Smooth muscle cell (in vitro differentiated cells): Measurements from ENCODE around the gene LTBP1. TPM values are rescaled to one million over a fixed set of nuclear protein-coding genes. Genes with fewer than 3 reads are reported as not detected.

ENCODE experiments used
- DNase-seq: peaks from one replicate; lab custom pipeline; 2025; ENCODE audit not compliant: unreplicated experiment; lab: John Stamatoyannopoulos, UW
- H2AFZ ChIP-seq: fragments of 200-600 bp; sonication (generic); 2 replicates; pipeline ENCODE4 v1.6.0; 2016; ENCODE audit warnings: antibody characterized with exemption, low read depth, mild to moderate bottlenecking
- H3F3A ChIP-seq: fragments of 200-600 bp; sonication (generic); 2 replicates; pipeline ENCODE4 v1.6.0; 2017; ENCODE audit warnings: antibody characterized with exemption, low read depth
- H3K27ac ChIP-seq: fragments of 200-600 bp; sonication (generic); 2 replicates; pipeline ENCODE4 v1.5.1; 2016; ENCODE audit warnings: low read depth, mild to moderate bottlenecking
- H3K27me3 ChIP-seq: fragments of 200-600 bp; sonication (generic); 2 replicates; pipeline ENCODE4 v1.6.1; 2016; ENCODE audit warnings: low read depth, mild to moderate bottlenecking
- H3K36me3 ChIP-seq: fragments of 200-600 bp; sonication (generic); 2 replicates; pipeline ENCODE4 v1.5.1; 2016; ENCODE audit warnings: low read depth
- H3K4me1 ChIP-seq: fragments of 200-600 bp; sonication (generic); 2 replicates; pipeline ENCODE4 v1.5.1; 2016; ENCODE audit warnings: low read depth
- H3K4me2 ChIP-seq: fragments of 200-600 bp; sonication (generic); 2 replicates; pipeline ENCODE4 v1.6.0; 2016; ENCODE audit warnings: mild to moderate bottlenecking
- H3K4me3 ChIP-seq: fragments of 200-600 bp; sonication (generic); 2 replicates; pipeline ENCODE4 v1.5.1; 2016; ENCODE audit warnings: mild to moderate bottlenecking
- H3K79me2 ChIP-seq: fragments of 200-600 bp; sonication (generic); 2 replicates; pipeline ENCODE4 v1.6.0; 2016; ENCODE audit warnings: low read depth, mild to moderate bottlenecking
- H3K9ac ChIP-seq: fragments of 200-600 bp; sonication (generic); 2 replicates; pipeline ENCODE4 v1.6.0; 2016; ENCODE audit warnings: low read depth
- H3K9me3 ChIP-seq: fragments of 200-600 bp; sonication (generic); replicated peaks from 2 replicates; pipeline ENCODE4 v1.5.1; 2016; ENCODE audit warnings: low read depth
- H4K20me1 ChIP-seq: fragments of 200-600 bp; sonication (generic); 2 replicates; pipeline ENCODE4 v1.6.0; 2016; ENCODE audit warnings: low read depth
- CTCF ChIP-seq: fragments of 200-600 bp; sonication (generic); IDR thresholded peaks from 2 replicates; pipeline ENCODE4 v1.5.1; 2017; ENCODE audit warnings: borderline replicate concordance, mild to moderate bottlenecking, antibody characterized with exemption; ENCODE audit not compliant: insufficient read depth, poor library complexity, severe bottlenecking
- WGBS: methylation state at CpG from one replicate; pipeline ENCODE4 v1.1.7; 2016; ENCODE audit warnings: low lambda C conversion rate; 5-methylcytosine and 5-hydroxymethylcytosine counted together
- polyA plus RNA-seq: library from polyadenylated mRNA; unstranded; fragments of >200 nt; fragmentation: Nextera tagmentation; extraction: Ambion mirVana; gene quantifications from 2 replicates; pipeline ENCODE4 v1.2.1, GENCODE V29; 2016
- total RNA-seq: library from RNA; depleted of rRNA; stranded (reverse); fragments of >200 nt; gene quantifications from 2 replicates; pipeline ENCODE4 v1.2.3, GENCODE V29; 2014

LTBP1 gene
- total and polyA plus RNA-seq, 2 experiments from 2014 or later = 146 to 250 TPM

- Histone ChIP-seq H3K27me3 (no peaks in the 10 kb centered on the region), H4K20me1 (no peaks in the 10 kb centered on the region), H3F3A (no peaks in the 10 kb centered on the region), H3K4me3 (no peak overlapping the region), H3K9me3 (no peaks in the 10 kb centered on the region), H2AFZ (no peak overlapping the region), H3K9ac (no peak overlapping the region), H3K36me3 (no peaks in the 10 kb centered on the region), H3K27ac (no peak overlapping the region), H3K4me2 (no peak overlapping the region), H3K4me1 (peaks cover 15% of the 10 kb centered on the region), H3K79me2 (no peaks in the 10 kb centered on the region)
- WGBS = 69% methylated on average over 4 of the region's 4 CpGs
- DNase-seq = no peak
- no peak for TF ChIP-seq CTCF
These were observed 91.5 kb downstream of the LTBP1 start for GRCh38 chr2:33038230-33038629.

- DNase-seq = no peak
- TF ChIP-seq CTCF = no peak
- Histone ChIP-seq H4K20me1 (no peaks in the 10 kb centered on the region), H3K79me2 (no peaks in the 10 kb centered on the region), H3K4me1 (peaks cover 9% of the 10 kb centered on the region), H3K9ac (no peak overlapping the region), H3K36me3 (no peaks in the 10 kb centered on the region), H2AFZ (no peak overlapping the region), H3K27ac (no peak overlapping the region), H3K27me3 (no peaks in the 10 kb centered on the region), H3F3A (no peaks in the 10 kb centered on the region), H3K4me3 (no peak overlapping the region), H3K4me2 (no peak overlapping the region), H3K9me3 (no peaks in the 10 kb centered on the region)
- 92% methylated on average over 4 of the region's 4 CpGs for WGBS
These were observed 92.0 kb downstream of the LTBP1 start for GRCh38 chr2:33038799-33039198.

- no peaks in the 10 kb centered on the region for H3K36me3 ChIP-seq
These were observed 93.8 kb downstream of the LTBP1 start for GRCh38 chr2:33040541-33040940.

More at GRCh38 chr2:33040541-33040940, 93.8 kb downstream of the LTBP1 start:
- H2AFZ ChIP-seq = no peak overlapping the region
- H3K9me3 ChIP-seq = no peaks in the 10 kb centered on the region
- no peak overlapping the region for H3K4me3 ChIP-seq
- no peak overlapping the region for H3K4me2 ChIP-seq
- peaks cover 5% of the 10 kb centered on the region for H3K4me1 ChIP-seq
- WGBS = 92% methylated on average over 4 of the region's 4 CpGs
- no peaks in the 10 kb centered on the region for H3K79me2 ChIP-seq
- no peak for DNase-seq
- TF ChIP-seq CTCF = no peak
- H3K27me3 ChIP-seq = no peaks in the 10 kb centered on the region
- H3K9ac ChIP-seq = no peak overlapping the region
- no peaks in the 10 kb centered on the region for H3F3A ChIP-seq
- no peaks in the 10 kb centered on the region for H4K20me1 ChIP-seq
- H3K27ac ChIP-seq = no peak overlapping the region
